PC-9 (cell line): ENCODE data around the gene MAP3K8. TPM values are rescaled to one million over a fixed set of nuclear protein-coding genes. Genes with fewer than 3 reads are reported as not detected.

Source experiments
- BruUV-seq: library from RNA; stranded (reverse); fragments of 400-500 nt; replicated peaks from 2 replicates; lab custom pipeline; 2021; lab: Mats Ljungman, UMichigan
- CTCF ChIA-PET: fragments of 300-600 bp; sonication (Branson Sonifier 250); formaldehyde crosslinking; loops from one replicate; lab custom pipeline; 2022; ENCODE audit warnings: antibody characterized with exemption; lab: Charles Lee
- POLR2A ChIA-PET: fragments of 300-600 bp; sonication (Branson Sonifier 250); formaldehyde crosslinking; loops from one replicate; lab custom pipeline; 2022; ENCODE audit warnings: antibody characterized with exemption; ENCODE audit not compliant: unreplicated experiment; lab: Charles Lee
- DNase-seq, 2 experiments: peaks; one replicate each; pipeline versions ENCODE4 v3.0.0 to v3.0.0-alpha.2; 2015 to 2022; ENCODE audit warnings: mixed read lengths in 1 of 2
- H2AFZ ChIP-seq: fragments of 200-600 bp; sonication (generic); 2 replicates; pipeline ENCODE4 v1.8.1; 2017; ENCODE audit warnings: antibody characterized with exemption
- H3F3A ChIP-seq: fragments of 200-600 bp; sonication (generic); 2 replicates; pipeline ENCODE4 v1.8.1; 2017; ENCODE audit warnings: antibody characterized with exemption, mild to moderate bottlenecking, low read depth; ENCODE audit not compliant: insufficient read depth
- H3K27ac ChIP-seq: fragments of 200-600 bp; sonication (generic); 2 replicates; pipeline ENCODE4 v1.6.1; 2016; ENCODE audit warnings: mixed run types
- H3K27me3 ChIP-seq: fragments of 200-600 bp; sonication (generic); 2 replicates; pipeline ENCODE4 v1.6.1; 2016; ENCODE audit warnings: low read depth, mixed run types; ENCODE audit not compliant: insufficient read depth
- H3K36me3 ChIP-seq: fragments of 200-600 bp; sonication (generic); 2 replicates; pipeline ENCODE4 v1.6.1; 2016; ENCODE audit warnings: low read depth, mixed run types
- H3K4me1 ChIP-seq: fragments of 200-600 bp; sonication (generic); replicated peaks from 2 replicates; pipeline ENCODE4 v1.6.1; 2016; ENCODE audit warnings: mixed run types; ENCODE audit not compliant: insufficient read depth
- H3K4me2 ChIP-seq: fragments of 200-600 bp; sonication (generic); 2 replicates; pipeline ENCODE4 v1.6.1; 2017; ENCODE audit warnings: mixed run types
- H3K4me3 ChIP-seq: fragments of 200-600 bp; sonication (generic); 2 replicates; pipeline ENCODE4 v1.6.1; 2016; ENCODE audit warnings: mixed run types
- H3K79me2 ChIP-seq: fragments of 200-600 bp; sonication (generic); 2 replicates; pipeline ENCODE4 v1.6.1; 2017; ENCODE audit warnings: low read depth, mixed run types
- H3K9me2 ChIP-seq: fragments of 200-600 bp; sonication (generic); 2 replicates; pipeline ENCODE4 v1.8.1; 2017; ENCODE audit warnings: mild to moderate bottlenecking; ENCODE audit not compliant: insufficient read depth
- H3K9me3 ChIP-seq: fragments of 200-600 bp; sonication (generic); 2 replicates; pipeline ENCODE4 v1.8.1; 2016; ENCODE audit warnings: low read depth; ENCODE audit not compliant: insufficient read depth
- H4K20me1 ChIP-seq: fragments of 200-600 bp; sonication (generic); 2 replicates; pipeline ENCODE4 v1.8.1; 2017; ENCODE audit not compliant: insufficient read depth
- CTCF ChIP-seq: fragments of 200-600 bp; sonication (generic); conservative IDR thresholded peaks from 2 replicates; pipeline ENCODE4 v1.6.1; 2017; ENCODE audit warnings: mixed run types, antibody characterized with exemption, mild to moderate bottlenecking, moderate library complexity
- EZH2 ChIP-seq: fragments of 200-600 bp; sonication (generic); IDR thresholded peaks from 2 replicates; pipeline ENCODE4 v1.8.0; 2017; ENCODE audit warnings: antibody characterized with exemption, low read depth
- intact Hi-C: fragments of 100-400 bp; cut with micrococcal nuclease; formaldehyde crosslinking; loops from one replicate; pipeline ENCODE4 v1.10.0; 2022; ENCODE audit not compliant: unreplicated experiment
- total RNA-seq: library from RNA; stranded (reverse); gene quantifications from 2 replicates; pipeline ENCODE4 v1.2.3, GENCODE V29; 2021

The MAP3K8 gene
- total RNA-seq, 1 experiment from 2014 or later = 14.3 TPM

- ChIA-PET POLR2A (no interaction called here), CTCF (no interaction called here)
Measured at GRCh38 chr10:30396293-30396692, 37.7 kb upstream of the MAP3K8 start.

DNA sequence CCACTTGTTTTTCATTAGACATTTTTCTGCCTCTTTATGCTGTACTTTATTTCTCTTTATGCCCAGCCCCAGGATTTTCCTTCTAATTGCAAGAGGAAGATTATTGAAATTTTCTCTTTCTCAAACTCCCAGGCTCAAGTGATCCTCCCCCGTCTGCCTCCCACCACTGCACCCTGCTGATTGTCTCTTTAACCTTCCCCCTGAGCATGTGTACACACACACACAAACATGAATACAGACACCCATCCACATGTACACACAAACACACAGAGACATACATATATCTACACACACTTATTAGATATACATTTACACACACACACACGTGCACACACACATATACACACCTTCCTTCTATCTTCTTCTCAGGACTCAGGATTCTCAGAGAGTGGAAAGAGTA is 37.3 kb upstream of the MAP3K8 start:
- Histone ChIP-seq H3K27ac (no peak overlapping the region), H3K9me3 (no peaks in the 10 kb centered on the region), H3F3A (no peaks in the 10 kb centered on the region), H4K20me1 (no peaks in the 10 kb centered on the region), H3K36me3 (no peaks in the 10 kb centered on the region), H3K79me2 (no peaks in the 10 kb centered on the region), H3K4me2 (no peak overlapping the region), H2AFZ (no peak overlapping the region), H3K27me3 (no peaks in the 10 kb centered on the region), H3K4me3 (no peak overlapping the region), H3K9me2 (no peaks in the 10 kb centered on the region), H3K4me1 (no peaks in the 10 kb centered on the region)
- POLR2A ChIA-PET = no interaction called here
- intact Hi-C loops = no loop called here
- BruUV-seq = no TSS peak
- no peak for DNase-seq
- CTCF ChIA-PET = no interaction called here
- TF ChIP-seq CTCF (no peak), EZH2 (no peak)

More at GRCh38 chr10:30396293-30396692, 37.7 kb upstream of the MAP3K8 start:
- no TSS peak for BruUV-seq
- Histone ChIP-seq H3F3A (no peaks in the 10 kb centered on the region), H2AFZ (no peak overlapping the region), H3K4me2 (no peak overlapping the region), H3K27ac (no peak overlapping the region), H4K20me1 (no peaks in the 10 kb centered on the region), H3K9me3 (no peaks in the 10 kb centered on the region), H3K9me2 (no peaks in the 10 kb centered on the region), H3K79me2 (no peaks in the 10 kb centered on the region), H3K36me3 (no peaks in the 10 kb centered on the region), H3K4me3 (no peak overlapping the region), H3K27me3 (no peaks in the 10 kb centered on the region), H3K4me1 (no peaks in the 10 kb centered on the region)
- intact Hi-C loops = no loop called here
- no peak for DNase-seq
- TF ChIP-seq EZH2 (no peak), CTCF (no peak)

- no peak for DNase-seq
- Histone ChIP-seq H3K36me3 (no peaks in the 10 kb centered on the region), H4K20me1 (no peaks in the 10 kb centered on the region), H3K4me3 (no peak overlapping the region), H3K4me2 (no peak overlapping the region), H3K79me2 (no peaks in the 10 kb centered on the region), H3F3A (no peaks in the 10 kb centered on the region), H3K27me3 (no peaks in the 10 kb centered on the region), H2AFZ (no peak overlapping the region), H3K27ac (no peak overlapping the region), H3K9me2 (no peaks in the 10 kb centered on the region), H3K4me1 (no peaks in the 10 kb centered on the region), H3K9me3 (no peaks in the 10 kb centered on the region)
- intact Hi-C loops = no loop called here
- ChIA-PET CTCF (no interaction called here), POLR2A (no interaction called here)
- no peak for TF ChIP-seq EZH2
- no TSS peak for BruUV-seq
Measured at GRCh38 chr10:30398193-30398592, 35.8 kb upstream of the MAP3K8 start.

DNA sequence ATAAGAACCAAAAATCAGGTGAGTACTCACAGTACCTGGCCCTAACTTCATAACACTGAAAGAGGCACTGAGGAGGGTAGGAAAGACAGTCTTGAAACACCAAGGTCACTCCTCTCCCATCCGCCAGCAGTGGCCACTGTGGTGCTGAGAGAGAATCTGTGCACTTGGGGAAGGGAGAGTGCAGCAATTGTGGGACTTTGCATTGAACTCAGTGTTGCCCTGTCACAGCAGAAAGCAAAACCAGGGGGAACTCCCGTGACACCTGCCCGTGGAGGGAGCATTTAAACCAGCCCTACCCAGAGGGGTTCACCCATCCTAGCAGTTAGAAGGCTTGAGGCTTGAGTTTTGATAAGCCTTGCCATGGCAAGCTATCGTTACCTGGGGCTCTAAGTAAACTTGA is 35.2 kb upstream of the MAP3K8 start:
- H3K4me3 ChIP-seq = no peak overlapping the region
- no peaks in the 10 kb centered on the region for H3K4me1 ChIP-seq
- ChIA-PET POLR2A (no interaction called here), CTCF (no interaction called here)
- H4K20me1 ChIP-seq = no peaks in the 10 kb centered on the region
- no peaks in the 10 kb centered on the region for H3F3A ChIP-seq
- no peaks in the 10 kb centered on the region for H3K27me3 ChIP-seq
- intact Hi-C loops = no loop called here
- H3K9me3 ChIP-seq = no peaks in the 10 kb centered on the region
- no peak overlapping the region for H3K27ac ChIP-seq
- H3K79me2 ChIP-seq = no peaks in the 10 kb centered on the region
- H2AFZ ChIP-seq = no peak overlapping the region
- H3K4me2 ChIP-seq = no peak overlapping the region
- H3K9me2 ChIP-seq = no peaks in the 10 kb centered on the region
- TF ChIP-seq EZH2 (no peak), CTCF (no peak)
- no peak for DNase-seq
- BruUV-seq = no TSS peak
- H3K36me3 ChIP-seq = no peaks in the 10 kb centered on the region
